Measurements from ENCODE around the gene SH3RF2.

- TF ChIP-seq POLR2A (IDR thresholded peaks at IDR 0.05; ENCODE audit: low read depth, low read length) (no peak), CTCF (IDR thresholded peaks at IDR 0.05; ENCODE audit: extremely low read depth in 1 of 2, insufficient read depth in 1 of 2, low read depth in 1 of 2, low read length in 2 of 2) (no peak)
These were observed 10.6 kb upstream of the SH3RF2 start for GRCh38 chr5:145925803-145926202.
